WERI-Rb-1 (cell line): ENCODE measurements around the gene USP13.
"Not testable (repeated sequence)": the region's sequence is repeated elsewhere in the genome, so short reads cannot be mapped to it uniquely, and the experiment has no call there.

Source experiments
- DNase-seq: peaks from one replicate; pipeline ENCODE4 v3.0.0-alpha.2; 2020
- H3K27ac ChIP-seq: fragments of 250-450 bp; sonication (Bioruptor Pico); 2 replicates; pipeline ENCODE4 v1.5.1; 2020; ENCODE audit warnings: mild to moderate bottlenecking, moderate library complexity
- H3K27me3 ChIP-seq: fragments of 250-450 bp; sonication (Bioruptor Pico); 2 replicates; pipeline ENCODE4 v1.5.1; 2021; ENCODE audit warnings: mild to moderate bottlenecking, low read depth, moderate library complexity; ENCODE audit not compliant: insufficient read depth, severe bottlenecking
- H3K36me3 ChIP-seq: fragments of 250-450 bp; sonication (Bioruptor Pico); 2 replicates; pipeline ENCODE4 v1.5.1; 2020; ENCODE audit warnings: mild to moderate bottlenecking, moderate library complexity
- H3K4me3 ChIP-seq: 2 replicates; pipeline ENCODE4 v1.5.1; 2011; ENCODE audit warnings: low read depth, mild to moderate bottlenecking, control low read depth, low read length
- H3K9me3 ChIP-seq: fragments of 250-450 bp; sonication (Bioruptor Pico); 2 replicates; pipeline ENCODE4 v1.5.1; 2021; ENCODE audit warnings: mild to moderate bottlenecking, moderate library complexity; ENCODE audit not compliant: severe bottlenecking
- TF ChIP-seq, protein P1 (sequence below): IDR thresholded peaks from 2 replicates; pipeline ENCODE4 v1.5.1; 2011; ENCODE audit warnings: low read depth, mild to moderate bottlenecking, control low read depth, inconsistent platforms, low read length

USP13 gene

GRCh38 chr3:179624451-179624850 lies 28.4 kb upstream of the USP13 start:
- Histone ChIP-seq H3K27ac (no peak overlapping the region), H3K36me3 (peaks cover 22% of the 10 kb centered on the region), H3K9me3 (no peaks in the 10 kb centered on the region), H3K4me3 (no peak overlapping the region), H3K27me3 (no peaks in the 10 kb centered on the region)
- no peak for DNase-seq
- TF ChIP-seq, protein P1, sequence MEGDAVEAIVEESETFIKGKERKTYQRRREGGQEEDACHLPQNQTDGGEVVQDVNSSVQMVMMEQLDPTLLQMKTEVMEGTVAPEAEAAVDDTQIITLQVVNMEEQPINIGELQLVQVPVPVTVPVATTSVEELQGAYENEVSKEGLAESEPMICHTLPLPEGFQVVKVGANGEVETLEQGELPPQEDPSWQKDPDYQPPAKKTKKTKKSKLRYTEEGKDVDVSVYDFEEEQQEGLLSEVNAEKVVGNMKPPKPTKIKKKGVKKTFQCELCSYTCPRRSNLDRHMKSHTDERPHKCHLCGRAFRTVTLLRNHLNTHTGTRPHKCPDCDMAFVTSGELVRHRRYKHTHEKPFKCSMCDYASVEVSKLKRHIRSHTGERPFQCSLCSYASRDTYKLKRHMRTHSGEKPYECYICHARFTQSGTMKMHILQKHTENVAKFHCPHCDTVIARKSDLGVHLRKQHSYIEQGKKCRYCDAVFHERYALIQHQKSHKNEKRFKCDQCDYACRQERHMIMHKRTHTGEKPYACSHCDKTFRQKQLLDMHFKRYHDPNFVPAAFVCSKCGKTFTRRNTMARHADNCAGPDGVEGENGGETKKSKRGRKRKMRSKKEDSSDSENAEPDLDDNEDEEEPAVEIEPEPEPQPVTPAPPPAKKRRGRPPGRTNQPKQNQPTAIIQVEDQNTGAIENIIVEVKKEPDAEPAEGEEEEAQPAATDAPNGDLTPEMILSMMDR: no peak

- Histone ChIP-seq H3K36me3 (no peaks in the 10 kb centered on the region; the same call in 1 of the 2 replicates), H3K4me3 (no peak overlapping the region), H3K9me3 (no peaks in the 10 kb centered on the region), H3K27ac (no peak overlapping the region), H3K27me3 (no peaks in the 10 kb centered on the region)
- no peak for DNase-seq
- TF ChIP-seq, protein P1: no peak
Observed at GRCh38 chr3:179630753-179631451, 21.9 kb upstream of the USP13 start.

- Histone ChIP-seq H3K36me3 (no peaks in the 10 kb centered on the region), H3K27me3 (no peaks in the 10 kb centered on the region), H3K9me3 (no peaks in the 10 kb centered on the region), H3K27ac (no peak overlapping the region), H3K4me3 (no peak overlapping the region)
- TF ChIP-seq, protein P1: no peak
- no peak for DNase-seq
Observed at GRCh38 chr3:179640469-179640868, 12.4 kb upstream of the USP13 start.

DNA sequence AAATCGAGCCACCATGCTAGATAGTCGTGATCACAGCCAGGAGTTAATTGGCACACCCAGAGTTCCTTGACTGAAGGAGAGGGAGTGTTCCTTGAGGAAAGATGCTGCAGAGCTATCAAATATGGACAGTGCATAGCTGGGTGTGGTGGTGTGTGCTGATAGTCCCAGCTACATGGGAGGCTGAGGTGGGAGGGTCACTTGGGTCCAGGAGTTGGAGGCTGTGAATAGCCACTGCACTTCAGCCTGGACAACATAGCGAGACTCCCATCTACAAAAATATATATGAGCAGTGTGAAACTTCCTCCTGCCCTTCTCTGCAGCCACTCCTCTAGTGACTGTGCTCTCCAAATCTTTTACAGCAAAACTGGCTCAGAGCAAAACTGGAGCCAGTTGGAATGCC lies 10.0 kb upstream of the USP13 start:
- no peak for DNase-seq
- Histone ChIP-seq H3K27me3 (no peaks in the 10 kb centered on the region), H3K27ac (no peak overlapping the region)

GRCh38 chr3:179643837-179644236 lies 9.0 kb upstream of the USP13 start:
- not testable (repeated sequence) for H3K27ac ChIP-seq, H3K36me3 ChIP-seq, H3K27me3 ChIP-seq, DNase-seq, H3K4me3 ChIP-seq, H3K9me3 ChIP-seq

More for the DNA sequence above, 10.0 kb upstream of the USP13 start:
- TF ChIP-seq, protein P1: no peak
- no peak overlapping the region for H3K4me3 ChIP-seq
- H3K9me3 ChIP-seq: no peaks in the 10 kb centered on the region
- no peaks in the 10 kb centered on the region for H3K36me3 ChIP-seq

DNA sequence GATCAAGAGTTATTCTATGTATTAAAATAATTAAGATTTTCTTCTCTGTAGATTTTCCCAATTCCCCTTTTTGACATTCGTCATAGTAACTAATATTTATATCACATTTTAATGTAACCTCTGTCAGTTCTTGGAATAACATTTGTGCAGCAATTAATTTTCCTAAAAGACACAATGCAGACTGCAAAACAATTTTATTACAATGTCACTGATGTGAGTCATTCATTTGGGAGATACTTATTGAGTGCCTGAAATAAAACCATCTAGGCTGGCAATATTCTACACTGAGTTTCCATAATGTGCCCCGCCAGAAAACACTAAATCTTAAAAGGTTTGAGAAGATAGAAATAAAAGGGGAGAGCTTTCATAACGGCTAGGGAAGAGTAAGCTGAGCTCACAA lies 6.7 kb upstream of the USP13 start:
- TF ChIP-seq, protein P1: no peak
- H3K27ac ChIP-seq: no peak overlapping the region

More for the DNA sequence above, 6.7 kb upstream of the USP13 start:
- Histone ChIP-seq H3K9me3 (no peaks in the 10 kb centered on the region), H3K27me3 (no peaks in the 10 kb centered on the region), H3K36me3 (no peaks in the 10 kb centered on the region), H3K4me3 (no peak overlapping the region)
- no peak for DNase-seq
